GM19463 (cell line): ENCODE measurements around the gene ZNF276.
"Not testable (repeated sequence)": the region's sequence is repeated elsewhere in the genome, so short reads cannot be mapped to it uniquely, and the experiment has no call there.

Experiments
- ATAC-seq: cut with Tn5 transposase; IDR thresholded peaks from one replicate; pipeline ENCODE4 v1.9.1; 2021; ENCODE audit warnings: mild to moderate bottlenecking, moderate library complexity; ENCODE audit not compliant: unreplicated experiment

The ZNF276 gene

DNA sequence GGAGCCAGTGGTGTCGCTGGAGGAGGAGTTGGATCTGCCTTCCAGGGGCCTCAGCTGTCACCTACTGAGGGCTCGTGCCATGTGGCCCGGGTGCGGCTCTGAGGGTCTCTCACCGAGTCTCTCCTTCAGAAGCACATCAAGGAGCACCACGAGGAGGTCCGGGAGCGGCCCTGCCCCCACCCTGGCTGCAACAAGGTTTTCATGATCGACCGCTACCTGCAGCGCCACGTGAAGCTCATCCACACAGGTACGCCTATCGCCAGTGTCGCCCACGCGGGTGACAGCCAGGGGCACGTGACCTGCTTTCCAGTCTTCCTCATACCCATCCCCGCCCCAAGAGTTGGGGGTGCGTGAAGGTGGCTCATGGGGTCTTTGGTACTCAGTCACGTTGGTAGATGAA lies 12.5 kb downstream of the ZNF276 start:
- no peak for ATAC-seq

DNA sequence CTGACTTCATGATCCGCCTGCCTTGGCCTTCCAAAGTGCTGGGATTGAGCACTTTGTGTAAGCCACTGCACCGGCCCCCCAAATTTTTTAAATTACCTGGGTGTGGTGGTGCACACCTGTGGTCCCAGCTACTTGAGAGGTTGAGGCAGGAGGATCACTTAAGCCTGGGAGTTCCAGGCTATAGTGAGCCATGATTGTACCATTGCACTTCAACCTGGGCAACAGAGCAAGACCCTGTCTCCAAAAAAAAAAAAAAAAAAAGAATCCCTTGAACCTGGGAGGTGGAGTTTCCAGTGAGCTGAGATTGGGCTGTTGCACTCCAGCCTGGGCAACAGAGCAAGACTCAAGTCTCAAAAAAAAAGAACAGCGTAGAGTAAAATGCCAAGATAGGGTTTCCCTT lies 15.2 kb downstream of the ZNF276 start:
- ATAC-seq = no peak

DNA sequence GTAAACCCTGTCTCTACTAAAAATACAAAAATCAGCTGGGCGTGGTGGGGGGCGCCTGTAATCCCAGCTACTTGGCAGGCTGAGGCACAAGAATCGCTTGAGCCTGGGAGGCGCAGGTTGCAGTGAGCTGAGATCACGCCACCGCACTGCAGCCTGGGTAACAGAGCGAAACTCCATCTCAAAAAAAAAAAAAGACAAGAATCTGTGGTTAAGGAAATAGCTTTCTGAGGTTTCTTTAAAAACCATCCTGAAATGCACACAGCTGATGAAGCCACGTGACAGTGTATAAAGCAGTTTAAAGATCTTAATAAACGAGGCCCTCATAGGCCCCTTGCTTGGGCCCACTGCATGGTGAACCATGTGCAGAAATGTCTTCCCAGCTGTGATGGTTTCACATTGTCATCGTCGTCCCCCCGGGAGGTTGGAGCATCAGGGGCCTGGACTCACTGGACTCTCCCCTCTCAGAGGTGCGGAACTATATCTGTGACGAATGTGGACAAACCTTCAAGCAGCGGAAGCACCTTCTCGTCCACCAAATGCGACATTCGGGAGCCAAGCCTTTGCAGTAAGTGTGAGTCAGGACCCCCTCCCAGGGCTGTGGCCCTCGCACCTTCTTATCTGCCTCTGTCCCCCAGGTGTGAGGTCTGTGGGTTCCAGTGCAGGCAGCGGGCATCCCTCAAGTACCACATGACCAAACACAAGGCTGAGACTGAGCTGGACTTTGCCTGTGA lies 16.2 kb downstream of the ZNF276 start:
- ATAC-seq = no peak

DNA sequence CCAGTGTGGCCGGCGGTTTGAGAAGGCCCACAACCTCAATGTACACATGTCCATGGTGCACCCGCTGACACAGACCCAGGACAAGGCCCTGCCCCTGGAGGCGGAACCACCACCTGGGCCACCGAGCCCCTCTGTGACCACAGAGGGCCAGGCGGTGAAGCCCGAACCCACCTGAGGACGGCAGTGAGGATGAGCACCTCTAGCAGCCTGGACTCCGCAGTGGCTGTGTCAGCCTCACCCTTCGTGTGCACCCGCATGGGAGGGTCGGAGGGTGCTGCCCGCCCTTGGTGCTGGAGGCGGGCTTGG lies 16.7 kb downstream of the ZNF276 start:
- no peak for ATAC-seq

DNA sequence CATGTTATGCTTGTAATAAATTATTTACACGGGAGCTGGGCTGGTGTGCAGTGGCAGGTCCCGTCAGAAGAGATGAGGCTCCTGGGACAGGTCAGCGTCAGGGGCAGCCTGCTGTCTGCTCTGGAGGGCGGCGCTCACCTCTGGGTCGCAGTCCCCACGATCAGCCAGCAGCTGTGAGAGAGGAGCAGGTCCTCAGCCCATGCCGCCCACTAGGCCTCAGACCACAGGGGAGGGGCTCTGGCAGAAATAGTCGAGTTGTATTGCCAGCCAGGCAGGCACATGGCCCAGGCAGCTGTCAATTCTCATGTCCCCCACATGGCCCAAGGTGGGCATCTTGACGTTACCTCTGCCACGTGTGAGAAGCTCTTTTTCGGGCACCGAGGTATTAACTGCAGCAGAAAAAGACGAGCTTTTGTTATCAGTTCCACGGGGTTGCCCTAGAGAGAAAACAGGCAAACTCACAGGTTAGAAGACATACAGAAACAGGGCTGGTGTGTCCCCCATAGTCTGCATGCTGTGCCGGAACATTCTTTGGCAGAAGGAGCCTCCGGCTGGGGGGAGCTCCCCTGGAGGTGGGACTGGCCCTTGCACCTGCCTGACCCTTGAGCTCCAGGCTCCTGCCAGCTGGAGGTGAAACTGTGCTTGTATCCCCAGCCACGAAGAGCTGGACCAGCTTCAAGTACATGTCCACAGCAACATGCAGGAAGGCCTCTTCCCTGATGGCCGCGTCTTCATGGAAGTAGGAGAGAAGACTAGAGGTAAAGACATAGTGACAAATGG lies 17.4 kb downstream of the ZNF276 start:
- no peak for ATAC-seq

DNA sequence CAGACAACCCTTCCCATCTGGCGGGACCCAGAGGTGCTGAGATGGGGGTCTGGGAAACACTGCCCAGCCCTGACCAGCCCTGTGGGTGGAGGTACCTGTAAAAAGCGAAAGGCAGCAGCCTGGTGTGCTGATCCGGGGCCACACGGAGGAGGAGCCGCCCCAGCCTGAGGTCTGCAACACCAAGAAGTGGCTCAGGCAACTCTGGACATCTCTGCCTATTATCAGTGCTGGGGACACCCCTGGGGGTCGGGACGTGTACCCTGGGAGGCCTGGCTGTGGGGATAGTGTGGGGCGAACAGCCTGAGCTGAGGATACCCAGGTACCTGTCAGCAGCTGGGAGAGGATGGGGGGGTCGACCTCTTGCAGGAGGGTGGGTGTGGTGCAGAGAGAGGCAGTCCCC lies 18.0 kb downstream of the ZNF276 start:
- no peak for ATAC-seq

DNA sequence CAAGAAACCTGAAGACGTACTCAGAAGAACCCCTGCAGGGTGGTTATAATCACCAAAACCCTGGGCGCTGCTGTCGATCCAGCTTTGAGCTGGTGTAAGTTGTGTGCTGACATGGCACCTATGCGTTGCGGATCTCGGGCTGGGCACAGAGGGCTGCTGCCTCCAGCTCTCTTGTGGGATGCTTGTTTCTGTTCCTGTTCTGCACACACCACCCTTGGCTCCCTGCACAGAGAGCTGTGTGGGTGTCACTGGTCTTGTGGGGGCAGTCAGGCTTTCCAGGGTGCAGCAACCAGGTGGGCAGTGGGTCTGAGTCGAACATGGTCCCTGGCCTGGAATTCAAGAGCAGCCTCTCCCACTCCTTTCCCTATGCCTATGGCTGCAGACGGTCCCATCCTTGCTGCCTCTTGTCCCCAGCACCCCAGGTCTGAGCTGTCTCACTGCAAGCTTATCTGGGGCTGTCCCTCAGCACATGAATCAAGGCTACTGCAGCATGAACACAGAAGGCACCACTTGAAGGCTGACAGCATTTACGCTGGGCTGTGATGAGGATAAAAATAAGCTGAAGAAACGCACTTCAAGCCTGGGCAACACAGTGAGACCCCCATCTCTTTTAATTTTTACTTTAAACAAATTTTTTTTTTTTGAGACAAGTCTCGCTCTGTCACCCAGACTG lies 20.1 kb downstream of the ZNF276 start:
- no peak for ATAC-seq

DNA sequence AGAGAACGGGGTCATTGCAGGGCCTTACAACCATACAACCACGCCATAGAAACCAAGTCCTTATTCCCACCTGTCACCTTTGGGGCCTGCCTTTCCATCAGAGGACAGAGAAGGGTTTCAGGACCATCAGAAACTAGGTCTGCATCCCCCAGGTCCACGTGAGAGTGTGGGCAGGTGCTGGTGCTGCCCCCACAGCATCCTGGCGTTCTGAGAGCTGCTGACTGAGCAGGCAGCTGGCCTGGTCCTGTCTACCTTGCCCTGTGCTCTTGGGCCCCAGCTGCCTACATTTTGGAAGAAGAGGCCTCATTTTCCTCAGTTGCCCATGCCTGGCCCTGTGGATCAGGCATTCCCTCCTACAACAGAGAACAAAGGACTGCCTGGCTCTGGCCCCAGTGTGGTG lies 21.6 kb downstream of the ZNF276 start:
- ATAC-seq = no peak

DNA sequence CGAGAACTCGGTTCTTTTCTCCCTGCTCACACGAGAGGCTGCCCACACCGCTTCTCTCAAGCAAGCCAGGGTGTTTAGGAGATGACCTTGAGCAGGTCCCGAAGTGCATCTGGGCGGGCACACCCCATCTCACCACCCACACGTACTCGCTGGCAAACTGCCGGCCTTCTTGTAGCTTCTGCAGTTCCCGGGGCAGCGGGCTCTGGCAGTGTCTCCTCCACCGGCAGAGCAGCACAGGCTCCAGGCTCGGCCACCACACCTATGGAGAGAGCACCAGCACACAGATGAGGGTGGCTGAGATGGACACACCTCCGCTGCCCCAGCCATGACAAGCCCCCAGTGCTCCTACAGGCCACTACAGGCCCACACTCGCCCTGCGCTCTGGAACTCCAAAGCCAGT lies 23.5 kb downstream of the ZNF276 start:
- no peak for ATAC-seq

DNA sequence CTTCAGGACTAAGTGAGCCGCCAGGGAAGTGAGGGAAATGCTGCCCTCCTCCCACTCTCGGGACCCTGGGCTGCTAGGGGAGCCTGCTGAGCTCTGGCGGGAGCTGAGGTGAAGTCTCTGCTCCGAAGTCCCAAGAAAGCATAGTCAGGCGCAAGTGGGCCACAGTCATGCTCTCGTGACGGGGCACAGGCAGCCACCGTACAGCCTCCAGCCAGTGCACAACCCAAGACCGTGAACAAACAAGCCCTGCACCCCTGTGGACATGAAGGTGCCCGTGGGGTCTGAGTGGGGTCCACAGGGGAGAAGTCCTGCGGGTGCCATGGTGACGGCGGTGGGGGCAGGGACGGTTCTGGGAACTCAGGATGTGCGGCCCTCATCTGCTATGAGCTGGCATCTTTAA lies 24.7 kb downstream of the ZNF276 start:
- ATAC-seq = no peak

DNA sequence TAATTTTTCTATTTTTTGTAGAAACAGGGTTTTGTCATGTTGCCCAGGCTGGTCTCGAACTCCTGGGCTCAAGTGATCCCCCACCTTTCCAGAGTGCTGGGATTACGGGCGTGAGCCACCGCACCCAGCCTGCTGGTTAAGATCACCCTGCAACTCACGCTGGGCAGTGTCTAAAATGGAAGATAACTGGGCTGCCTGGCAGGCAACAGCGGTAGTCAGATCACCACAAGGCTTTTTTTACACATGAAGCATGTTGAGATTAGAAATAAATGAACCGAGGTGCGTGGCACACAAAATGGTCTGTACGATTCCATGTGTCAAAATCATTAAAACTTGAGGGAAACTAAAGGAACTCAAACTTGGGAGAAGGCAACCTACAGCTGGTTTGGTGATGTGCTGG lies 26.7 kb downstream of the ZNF276 start:
- ATAC-seq = no peak

DNA sequence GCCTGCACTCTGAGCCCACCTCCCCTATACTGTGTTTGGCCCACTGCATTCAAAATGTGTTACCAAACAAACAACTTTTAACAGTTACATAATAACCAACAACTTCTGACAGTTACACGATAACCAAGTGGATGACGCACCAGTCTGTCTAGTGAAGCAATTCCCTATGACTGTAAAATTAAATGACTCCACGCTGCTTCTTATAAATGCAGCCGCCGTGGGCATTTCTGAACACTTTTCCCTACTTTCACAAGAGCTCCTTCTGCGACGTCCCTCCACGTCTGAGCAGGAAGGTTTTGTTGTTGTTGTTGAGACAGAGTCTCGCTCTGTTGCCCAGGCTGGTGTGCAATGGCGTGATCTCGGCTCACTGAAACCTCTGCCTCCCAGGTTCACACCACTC lies 27.6 kb downstream of the ZNF276 start:
- ATAC-seq = no peak

DNA sequence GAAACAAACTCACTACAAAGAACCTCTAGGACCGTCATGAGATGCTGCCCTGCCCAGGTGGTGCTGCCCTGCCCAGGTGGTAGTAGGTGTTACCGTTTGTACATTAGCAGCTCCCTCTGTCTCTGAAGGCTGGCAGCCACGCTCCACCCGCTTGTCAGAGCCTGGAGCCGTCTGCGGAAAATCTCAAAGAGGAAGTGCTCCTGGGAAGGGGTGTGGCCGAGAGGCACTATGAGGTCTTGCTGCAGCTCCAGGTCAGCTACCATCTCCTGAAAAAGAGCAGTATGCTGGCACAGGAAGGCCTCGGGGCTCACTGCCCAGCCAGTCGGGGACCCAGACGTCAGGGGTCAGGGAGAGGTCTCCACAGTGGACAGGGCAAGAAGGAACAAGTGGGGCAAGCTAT lies 28.3 kb downstream of the ZNF276 start:
- no peak for ATAC-seq

DNA sequence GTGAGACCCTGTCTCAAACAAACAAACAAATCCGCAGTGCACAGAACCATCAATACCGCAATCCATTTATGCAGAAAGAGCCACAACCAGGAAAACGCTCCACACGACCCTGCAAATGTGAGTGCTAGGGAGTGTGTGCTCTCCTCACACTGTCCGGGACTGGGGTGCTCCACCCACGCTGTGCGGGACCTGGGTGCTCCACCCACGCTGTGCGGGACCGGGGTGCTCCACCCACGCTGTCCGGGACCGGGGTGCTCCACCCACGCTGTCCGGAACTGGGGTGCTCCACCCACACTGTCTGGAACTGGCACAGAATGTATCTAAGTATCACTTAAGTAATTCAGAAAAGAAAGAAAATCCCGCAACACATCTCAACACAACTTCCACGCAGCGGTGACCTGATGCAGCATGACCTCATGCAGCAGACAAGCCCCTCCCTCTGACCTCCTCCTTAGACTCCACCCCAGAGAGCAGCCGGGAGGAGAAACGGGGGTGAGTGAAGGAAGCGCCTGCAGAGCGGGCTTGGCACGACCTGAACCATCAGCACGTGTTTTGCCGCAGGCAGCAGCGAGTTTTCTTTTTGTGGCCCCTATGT lies 38.5 kb downstream of the ZNF276 start:
- ATAC-seq = no peak

DNA sequence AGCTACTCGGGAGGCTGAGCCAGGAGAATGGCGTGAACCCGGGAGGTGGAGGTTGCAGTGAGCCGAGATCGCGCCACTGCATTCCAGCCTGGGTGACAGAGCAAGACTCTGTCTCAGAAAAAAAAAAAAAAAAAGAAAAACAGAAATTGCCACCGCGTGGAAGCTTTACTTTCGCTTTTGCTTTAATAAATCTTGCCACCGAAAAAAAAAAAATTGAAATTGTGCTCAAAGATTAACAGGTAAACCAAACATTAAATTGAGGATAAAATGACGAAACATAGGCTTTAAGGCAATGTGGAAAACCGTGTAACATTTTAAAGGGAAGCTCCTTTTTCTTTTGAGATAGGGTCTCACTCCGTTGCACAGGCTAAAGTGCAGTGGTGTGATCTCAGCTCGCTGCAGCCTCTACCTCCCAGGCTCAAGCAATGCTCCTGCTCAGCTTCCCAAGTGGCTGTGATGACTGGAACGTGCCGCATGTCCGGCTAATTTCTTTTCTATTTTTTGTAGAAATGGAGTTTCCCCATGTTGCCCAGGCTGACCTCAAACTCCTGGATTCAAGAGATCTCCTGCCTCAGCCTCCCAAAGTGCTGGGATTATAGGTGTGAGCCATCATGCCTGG lies 40.1 kb downstream of the ZNF276 start:
- ATAC-seq = no peak

DNA sequence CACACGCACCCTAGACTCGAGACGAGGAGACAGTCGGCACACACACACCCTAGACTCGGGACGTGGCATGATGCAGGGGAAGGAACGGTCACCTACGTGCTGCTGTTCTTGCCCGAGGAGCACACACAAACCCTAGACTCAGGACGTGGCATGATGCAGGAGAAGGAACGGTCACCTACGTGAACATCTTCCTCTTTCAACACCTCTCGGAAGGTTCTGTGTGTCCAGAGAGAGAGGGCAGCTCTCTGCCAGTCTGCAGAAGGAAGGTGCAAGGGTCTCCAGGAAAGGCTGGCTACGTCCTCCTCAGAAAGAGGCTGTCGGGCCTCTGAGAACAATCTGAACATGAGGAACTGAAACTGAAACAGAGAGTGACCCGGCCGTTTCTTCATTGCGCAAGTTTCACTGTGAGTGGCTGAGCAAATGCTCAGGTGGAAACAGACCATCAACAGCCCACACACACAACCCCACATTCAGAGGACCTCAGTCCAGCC lies 43.4 kb downstream of the ZNF276 start:
- ATAC-seq = peak; percentile 88

DNA sequence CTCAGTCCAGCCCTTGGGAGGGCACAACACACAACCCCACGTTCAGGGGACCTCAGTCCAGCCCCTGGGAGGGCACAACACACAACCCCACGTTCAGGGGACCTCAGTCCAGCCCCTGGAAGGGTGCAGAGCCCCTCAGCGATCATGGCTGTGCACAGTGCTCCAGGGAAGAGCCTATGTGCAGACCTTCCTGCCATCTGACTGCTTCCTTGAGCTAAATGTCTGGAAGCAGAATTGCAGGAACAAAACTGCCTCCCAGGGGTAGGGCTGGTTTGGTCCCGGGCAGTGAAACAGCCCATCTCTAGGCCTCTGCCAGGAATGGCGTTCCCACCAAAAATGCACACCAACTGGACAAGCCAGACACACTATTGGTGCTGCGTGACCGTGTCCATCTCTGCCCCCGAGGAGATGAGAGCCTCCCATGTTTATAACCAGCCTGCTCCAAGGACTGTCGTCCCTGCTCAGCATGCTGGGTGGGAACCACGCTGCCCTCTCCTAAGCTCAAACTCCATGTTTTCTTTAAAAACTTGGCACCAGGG lies 44.0 kb downstream of the ZNF276 start:
- no peak for ATAC-seq

DNA sequence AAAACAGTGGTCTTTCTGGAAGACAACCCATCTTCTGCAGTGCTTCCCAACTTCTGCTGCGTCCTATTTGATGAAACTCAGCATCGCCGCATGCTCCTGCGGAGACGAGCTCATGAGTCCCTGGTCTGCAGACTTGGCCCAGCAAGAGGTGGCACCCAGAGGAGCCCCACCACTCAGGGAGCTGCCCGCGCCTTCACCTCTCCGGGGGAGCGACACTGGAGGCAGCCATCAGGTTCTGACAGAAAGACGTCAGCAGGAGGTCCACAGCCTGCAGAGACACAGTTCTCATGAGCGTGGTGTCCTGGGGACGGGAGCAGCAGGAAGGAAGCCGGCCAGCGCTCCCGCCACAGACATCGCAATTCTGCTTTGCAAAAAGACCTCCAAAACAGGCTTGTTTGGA lies 49.0 kb downstream of the ZNF276 start:
- ATAC-seq = no peak

DNA sequence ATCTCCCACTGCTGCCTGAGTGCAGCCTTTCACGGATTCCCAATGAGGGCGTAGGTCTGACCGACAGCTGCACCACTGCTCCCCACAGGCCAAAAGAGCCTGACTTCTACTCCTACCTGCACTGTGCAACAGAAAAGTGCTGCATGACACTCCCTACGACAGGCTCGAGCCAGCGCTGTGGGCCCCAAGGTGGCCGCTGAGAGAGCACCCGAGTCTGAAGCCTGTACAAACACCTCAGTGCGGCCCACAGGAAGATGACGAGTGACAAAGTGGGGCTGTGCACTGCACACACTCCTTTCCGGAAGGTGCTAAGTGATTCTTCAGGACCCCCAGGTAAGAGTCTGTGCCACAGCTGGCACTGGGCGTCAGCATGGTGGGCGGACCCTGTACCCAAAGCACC lies 53.9 kb downstream of the ZNF276 start:
- no peak for ATAC-seq

DNA sequence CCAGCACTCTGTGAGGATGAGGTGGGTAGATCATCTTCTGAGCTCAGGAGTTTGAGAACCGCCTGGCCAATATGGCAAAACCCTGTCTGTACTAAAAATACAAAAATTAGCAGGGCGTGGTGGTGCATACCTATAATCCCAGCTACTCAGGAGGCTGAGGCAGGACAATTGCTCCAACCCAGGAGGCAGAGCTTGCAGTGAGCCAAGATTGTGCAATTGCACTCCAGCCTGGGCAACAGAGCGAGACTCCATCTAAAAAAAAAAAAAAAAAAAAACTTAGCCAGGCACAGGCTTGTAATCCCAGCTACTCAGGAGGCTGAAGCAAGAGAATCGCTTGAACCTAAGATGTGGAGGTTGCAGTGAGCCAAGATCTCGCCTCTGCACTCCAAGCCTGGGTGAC lies 56.9 kb downstream of the ZNF276 start:
- not testable (repeated sequence) for ATAC-seq
